Sciatic nerve (tissue), 2 donors: ENCODE measurements around the gene PAX7. TPM values are rescaled to one million over a fixed set of nuclear protein-coding genes. Genes with fewer than 3 reads are reported as not detected.
"Not testable (repeated sequence)": the region's sequence is repeated elsewhere in the genome, so short reads cannot be mapped to it uniquely, and the experiment has no call there.

Experiments
- ATAC-seq: fragments of 200-7000 bp; cut with Tn5 transposase; one replicate; pipeline ENCODE4 v1.9.1; 2020; ENCODE audit warnings: mild to moderate bottlenecking, moderate library complexity
- DNase-seq: peaks from one replicate; pipeline ENCODE4 v3.0.0-alpha.2; 2020; ENCODE audit warnings: low spot score
- intact Hi-C: fragments of 100-400 bp; cut with DNase I; formaldehyde crosslinking; loops from one replicate; pipeline ENCODE4 v1.14.2; 2022
- total RNA-seq: library from RNA; stranded (reverse); fragmentation: NEBNext Ultra II Directional; extraction: Animal tissue kit (Norgen Biotek cat#: 25700); gene quantifications from one replicate; pipeline ENCODE4 v1.2.1, GENCODE V29; 2021
- donor health status: DM: no; HTN: no; CAD: no.
- donor health status: DM: no; HTN: no; CAD: no.

Gene PAX7
- total RNA-seq, 1 donor from 2014 or later = not detected

DNA sequence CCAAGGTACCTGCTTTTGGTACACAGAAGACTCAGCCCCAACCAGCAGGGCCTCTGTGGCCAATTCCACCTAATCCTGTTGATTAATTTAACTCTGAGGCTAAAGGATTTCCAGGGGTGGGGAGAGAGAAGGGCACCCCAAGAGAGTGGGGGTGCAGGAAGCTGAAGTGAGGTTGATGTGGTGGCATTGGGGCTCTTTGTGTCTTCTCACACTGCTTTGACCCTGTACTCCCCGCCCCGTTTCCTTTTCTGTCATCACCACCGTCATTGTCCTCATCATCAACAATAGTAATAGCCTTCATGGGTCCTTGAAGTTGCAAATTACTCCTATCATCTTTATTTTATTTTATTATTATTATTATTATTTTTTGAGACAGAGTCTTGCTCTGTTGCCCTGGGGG, 55.9 kb downstream of the PAX7 start:
- intact Hi-C loops = no loop called here
- no peak for ATAC-seq
- DNase-seq = no peak

DNA sequence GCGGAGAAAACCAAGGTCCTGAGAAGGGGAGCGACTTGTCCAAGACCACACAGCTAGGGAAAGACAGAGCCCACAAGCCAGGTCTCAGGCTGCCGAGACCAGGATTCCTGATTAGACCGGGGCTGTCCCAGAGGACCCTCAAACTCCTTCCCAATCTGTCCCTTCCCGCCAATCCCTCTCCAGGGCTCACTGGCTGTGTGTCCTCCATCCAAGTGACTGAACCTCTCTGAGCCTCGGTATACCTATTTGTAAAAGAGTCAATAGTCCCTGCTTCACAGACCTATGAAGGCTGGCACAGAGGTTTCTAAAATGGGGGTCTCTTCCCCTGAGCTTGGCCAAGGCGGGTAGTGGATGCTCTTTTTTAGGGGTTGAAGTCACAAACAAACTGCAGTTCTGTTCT, 56.6 kb downstream of the PAX7 start:
- no peak for DNase-seq
- ATAC-seq = no peak
- intact Hi-C loops = no loop called here

DNA sequence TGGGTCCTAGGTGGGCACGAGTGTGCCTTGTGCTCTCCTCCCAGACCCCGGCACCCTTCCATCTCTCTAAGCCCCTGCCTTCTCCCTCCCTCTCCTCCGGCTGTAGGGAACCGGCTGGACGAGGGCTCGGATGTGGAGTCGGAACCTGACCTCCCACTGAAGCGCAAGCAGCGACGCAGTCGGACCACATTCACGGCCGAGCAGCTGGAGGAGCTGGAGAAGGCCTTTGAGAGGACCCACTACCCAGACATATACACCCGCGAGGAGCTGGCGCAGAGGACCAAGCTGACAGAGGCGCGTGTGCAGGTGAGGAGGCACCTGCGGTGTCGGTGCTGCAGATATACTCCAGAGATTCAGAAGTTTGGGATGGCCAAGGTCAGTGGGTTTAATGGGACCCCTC, 61.0 kb downstream of the PAX7 start:
- DNase-seq = no peak
- intact Hi-C loops = no loop called here
- no peak for ATAC-seq

DNA sequence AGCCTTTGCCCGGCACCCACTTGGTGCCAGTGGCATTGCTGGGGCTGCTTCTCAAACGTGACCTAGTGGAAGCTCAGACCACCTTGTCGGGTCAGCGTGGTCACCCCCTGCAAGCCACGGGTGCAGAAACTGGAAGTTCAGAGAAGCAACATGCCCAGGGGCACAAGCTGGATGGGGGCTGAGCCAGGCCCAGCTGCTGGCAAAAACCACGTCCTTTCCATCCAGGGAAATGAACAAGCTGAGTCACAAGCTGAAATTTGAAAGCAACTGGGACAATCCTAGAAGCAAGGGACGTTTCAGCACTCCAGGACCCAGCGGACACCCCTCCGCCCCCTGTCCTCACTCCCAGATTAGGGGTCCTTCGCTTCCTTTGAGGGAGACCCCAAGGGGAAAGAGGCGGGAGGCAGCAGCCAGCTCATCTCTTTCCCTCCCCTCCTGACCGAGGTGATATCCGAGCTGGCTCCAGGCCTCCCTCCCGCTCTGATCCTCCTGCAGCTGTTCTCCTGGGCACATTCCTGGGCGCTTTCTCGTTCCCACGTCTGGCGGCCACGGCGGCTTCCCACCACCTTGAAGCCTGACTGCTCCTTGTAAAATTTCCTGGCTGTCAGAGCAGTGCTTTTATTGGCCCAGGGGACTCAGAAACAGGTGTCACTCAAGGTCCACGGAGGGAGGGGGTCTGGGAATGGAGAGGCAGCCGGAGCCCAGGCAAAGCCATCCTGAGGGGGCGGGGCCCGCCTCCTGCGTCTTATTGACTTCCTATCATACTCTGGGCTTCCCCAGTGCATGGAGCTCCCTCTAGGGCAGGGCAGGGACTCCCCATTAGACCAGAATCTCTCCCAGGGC, 62.8 kb downstream of the PAX7 start:
- ATAC-seq (no peak), DNase-seq (no peak)
- intact Hi-C loops = no loop called here

DNA sequence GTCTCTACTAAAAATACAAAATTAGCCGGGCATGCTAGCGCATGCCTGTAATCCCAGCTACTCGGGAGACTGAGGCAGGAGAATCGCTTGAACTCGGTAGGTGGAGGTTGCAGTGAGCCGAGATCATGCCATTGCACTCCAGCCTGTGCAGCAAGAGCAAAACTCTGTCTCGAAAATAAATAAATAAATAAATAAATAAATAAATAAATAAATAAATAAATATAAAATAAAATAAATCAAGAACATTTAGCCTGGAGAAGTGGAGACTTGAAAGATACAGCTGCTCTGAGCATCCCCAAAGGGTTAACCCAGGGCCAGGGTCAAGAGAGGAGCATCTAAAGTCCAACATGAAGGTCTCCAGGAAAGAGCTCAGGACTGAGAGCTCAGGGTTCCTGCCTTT, 63.6 kb downstream of the PAX7 start:
- intact Hi-C loops, ATAC-seq, DNase-seq: not testable (repeated sequence)

DNA sequence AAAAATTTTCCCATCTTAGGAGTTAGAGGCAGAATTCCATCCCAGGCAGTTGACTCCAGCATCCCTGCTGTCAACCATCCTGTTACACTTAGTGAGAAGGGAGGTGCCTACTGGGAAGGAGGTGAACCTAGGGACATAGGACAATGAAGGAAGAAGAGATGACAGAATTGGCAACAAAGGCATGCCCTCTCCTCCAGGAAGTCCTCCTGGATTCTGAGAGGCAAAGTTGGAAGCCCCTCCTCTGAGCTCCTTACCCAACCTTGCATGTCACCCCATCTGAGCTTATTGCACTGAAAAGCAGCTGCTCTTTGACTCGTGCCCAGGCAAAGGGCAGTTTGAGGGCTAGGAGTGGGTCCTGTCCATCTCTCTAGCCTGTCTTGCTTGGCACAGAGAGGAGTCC, 66.9 kb downstream of the PAX7 start:
- intact Hi-C loops = no loop called here
- DNase-seq (no peak), ATAC-seq (no peak)

DNA sequence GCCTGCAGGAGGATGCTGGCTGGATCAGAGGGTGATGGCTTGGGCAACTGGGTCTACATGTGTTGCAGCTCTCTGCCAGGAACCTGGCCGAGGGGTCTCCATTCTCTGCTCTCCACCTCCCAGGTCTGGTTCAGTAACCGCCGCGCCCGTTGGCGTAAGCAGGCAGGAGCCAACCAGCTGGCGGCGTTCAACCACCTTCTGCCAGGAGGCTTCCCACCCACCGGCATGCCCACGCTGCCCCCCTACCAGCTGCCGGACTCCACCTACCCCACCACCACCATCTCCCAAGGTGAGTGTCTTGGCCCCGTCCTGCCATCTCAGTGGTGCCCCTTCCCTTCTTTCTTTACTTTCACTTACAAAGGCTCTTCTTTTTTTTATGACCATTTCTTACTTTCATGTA, 69.9 kb downstream of the PAX7 start:
- DNase-seq (no peak), ATAC-seq (no peak)
- intact Hi-C loops = no loop called here

DNA sequence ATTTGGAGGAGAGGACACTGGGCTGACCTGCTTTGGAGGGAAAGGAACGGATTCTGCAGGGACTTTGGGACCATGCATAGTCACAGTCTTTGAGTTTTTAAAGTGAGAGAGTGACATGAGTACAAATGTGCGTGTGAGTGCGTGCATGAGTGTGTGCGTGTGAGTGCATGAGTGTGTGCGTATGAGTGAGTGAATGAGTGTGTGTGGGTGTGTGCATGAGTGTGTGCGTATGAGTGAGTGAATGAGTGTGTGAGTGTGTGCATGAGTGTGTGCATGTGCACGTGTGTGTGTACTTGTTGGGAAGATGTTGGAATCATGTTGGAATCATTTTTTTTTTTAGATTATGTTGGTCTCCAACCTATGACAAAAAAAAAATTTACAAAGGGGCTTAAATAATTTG, 70.5 kb downstream of the PAX7 start:
- no peak for ATAC-seq
- DNase-seq = no peak
- intact Hi-C loops = no loop called here

DNA sequence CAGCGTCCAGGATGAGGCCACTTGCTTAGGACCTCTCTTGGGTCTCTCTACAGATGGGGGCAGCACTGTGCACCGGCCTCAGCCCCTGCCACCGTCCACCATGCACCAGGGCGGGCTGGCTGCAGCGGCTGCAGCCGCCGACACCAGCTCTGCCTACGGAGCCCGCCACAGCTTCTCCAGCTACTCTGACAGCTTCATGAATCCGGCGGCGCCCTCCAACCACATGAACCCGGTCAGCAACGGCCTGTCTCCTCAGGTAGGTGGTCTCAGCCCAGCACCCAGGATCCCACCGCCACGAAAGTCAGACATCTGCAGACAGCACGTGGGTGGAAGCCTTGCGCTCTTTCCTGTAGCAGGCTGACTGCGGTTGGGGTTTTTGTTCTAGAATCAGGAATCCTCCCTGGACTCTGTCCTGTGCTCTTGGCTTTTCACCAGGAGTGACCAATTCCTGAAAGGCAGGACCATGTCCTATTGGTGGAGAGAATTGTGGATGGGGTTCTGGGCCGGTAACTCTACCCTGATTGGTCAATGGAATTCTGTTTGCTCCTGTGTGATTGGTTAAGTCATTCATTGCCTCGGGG, 72.5 kb downstream of the PAX7 start:
- intact Hi-C loops = no loop called here

DNA sequence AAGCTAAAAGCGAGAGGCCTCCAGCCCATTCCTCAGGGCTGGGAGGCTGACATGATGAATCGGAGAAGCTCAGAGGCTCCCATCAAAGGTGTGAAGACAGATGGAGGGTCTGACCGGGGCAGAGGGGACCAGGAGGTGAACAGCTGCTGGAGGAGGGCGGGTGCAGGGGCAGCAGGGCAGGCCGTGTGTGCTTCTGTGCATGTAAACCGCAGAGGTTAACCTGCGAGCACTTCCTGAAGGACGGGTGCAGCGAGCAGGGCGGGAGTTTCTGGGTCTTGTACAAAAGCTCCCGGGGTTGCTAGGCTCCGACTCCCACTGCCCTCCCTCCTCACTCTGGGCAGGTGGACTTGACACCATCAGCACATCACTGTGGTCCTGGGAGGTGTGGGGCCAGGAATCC, 75.2 kb downstream of the PAX7 start:
- no peak for DNase-seq
- intact Hi-C loops = no loop called here
- ATAC-seq = no peak

More for the DNA sequence above, 72.5 kb downstream of the PAX7 start:
- DNase-seq (no peak), ATAC-seq (no peak)

DNA sequence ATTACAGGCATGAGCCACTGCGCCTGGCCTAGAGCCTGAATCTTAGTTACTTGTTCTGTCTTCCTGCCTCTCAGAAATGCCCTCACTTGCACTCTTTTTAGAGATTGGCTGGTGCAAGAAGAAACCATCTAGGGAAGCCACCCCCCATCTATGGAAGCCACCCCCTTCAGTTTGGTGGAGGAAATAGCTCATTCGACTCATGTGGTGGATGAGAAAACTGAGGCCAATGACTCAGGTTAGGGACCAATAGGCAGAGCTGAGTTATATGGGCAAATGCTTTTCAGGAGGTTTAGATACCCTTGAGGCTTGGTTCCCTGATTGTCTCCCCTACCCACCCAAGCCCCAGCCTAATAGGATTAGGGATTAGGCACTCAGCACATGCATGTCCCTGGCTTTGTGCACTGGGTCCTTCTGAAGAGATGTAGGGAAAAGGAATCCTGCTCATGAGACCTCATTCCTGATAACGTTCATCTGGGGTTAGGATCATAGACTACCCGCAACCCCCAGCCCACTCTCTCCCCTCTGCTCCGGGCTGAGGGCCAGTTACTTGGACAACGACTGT, 77.1 kb downstream of the PAX7 start:
- DNase-seq (no peak), ATAC-seq (no peak)
- intact Hi-C loops = no loop called here

DNA sequence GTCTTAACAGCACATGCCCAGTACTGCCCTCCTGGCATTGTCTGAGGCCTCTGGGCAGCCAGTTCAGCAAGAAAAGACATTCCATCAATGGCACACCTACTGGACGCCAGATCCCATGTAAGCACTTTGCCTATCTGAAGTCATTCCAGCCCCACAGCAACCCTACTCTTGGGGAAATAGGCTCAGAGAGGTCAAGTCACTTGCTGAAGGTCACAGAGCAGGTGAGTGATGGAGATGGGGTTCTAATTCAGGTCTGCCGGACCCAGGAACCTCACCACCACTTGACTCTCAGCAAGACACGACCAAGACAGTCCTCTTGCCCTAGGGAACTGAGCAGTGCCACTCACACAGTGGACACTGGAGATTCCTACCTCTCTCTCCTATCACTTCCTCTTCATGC, 79.4 kb downstream of the PAX7 start:
- DNase-seq = no peak
- ATAC-seq = no peak
- intact Hi-C loops = no loop called here

DNA sequence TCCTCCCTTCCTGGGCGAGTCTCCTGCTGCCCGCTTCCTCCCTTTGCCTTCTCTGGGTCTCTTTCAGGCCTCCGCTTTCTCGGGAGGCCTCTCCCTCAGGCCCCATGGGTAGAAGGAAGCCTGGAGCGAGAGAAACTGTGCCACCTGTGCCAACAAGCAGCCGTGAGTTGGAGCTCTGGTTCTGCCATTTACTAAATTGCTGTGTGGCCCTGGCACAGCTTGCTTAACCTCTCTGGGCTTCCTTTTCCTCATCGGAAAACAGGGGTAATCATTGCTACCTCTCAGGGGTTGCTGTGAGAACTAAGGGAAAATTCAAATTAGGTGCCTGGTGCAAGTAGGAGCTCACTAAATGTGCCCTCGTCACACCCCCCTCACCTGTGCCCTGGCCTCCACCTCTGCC, 80.4 kb downstream of the PAX7 start:
- DNase-seq (no peak), ATAC-seq (no peak)
- intact Hi-C loops = no loop called here

DNA sequence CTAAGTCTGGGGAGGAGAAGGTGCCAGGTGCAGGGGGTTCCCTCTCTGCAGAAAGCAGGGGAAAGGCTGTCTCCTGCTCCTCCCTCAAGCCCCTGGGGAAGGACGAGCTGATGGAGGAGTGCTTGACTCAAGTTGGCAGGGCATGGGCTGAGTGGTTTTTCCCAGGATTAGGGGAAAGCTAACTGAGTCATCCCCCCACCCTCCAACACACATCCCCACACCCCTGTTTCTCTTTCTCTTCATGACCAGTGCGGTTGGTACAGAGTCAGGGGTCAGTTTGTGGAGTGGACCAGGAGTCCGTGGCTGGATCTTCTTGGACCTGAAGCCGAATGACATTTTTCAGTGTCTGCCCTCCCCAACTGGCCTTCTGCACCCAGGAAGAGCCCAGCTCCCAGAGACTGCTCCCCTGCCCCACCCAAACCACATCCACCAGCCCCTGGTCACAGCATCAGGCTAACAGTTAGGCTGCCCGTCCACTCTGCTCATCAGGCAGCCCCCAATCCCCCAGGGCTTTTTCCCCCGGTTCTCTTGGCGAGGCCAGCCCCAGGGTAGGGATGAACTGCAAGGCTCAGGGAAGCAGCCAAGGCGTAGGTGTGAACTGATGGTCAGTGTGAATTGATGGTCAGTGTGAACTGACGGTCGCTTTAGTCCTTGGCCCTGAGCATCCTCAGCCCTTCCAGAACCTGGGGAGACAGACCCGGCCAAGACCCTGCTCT, 81.0 kb downstream of the PAX7 start:
- intact Hi-C loops = no loop called here
- ATAC-seq = no peak

DNA sequence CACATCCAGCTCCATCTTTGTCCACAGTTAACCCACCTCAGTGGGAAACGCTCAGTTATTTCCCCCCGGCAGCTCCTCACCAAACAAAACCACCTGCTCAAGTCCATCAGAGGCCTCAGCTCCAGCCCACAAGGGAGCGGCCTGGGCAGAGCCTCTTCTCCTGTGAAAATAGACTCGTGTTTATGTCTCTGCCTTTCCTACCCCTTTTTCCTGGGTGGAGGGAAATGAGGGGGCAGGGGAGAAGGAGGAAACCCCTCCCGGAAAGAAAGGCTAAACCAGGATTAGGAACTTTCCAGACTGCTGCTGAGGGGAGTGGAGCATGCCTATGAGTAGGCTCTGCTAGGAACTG, 81.6 kb downstream of the PAX7 start:
- intact Hi-C loops = no loop called here
- ATAC-seq (no peak), DNase-seq (no peak)

More for the DNA sequence above, 81.0 kb downstream of the PAX7 start:
- DNase-seq = no peak

DNA sequence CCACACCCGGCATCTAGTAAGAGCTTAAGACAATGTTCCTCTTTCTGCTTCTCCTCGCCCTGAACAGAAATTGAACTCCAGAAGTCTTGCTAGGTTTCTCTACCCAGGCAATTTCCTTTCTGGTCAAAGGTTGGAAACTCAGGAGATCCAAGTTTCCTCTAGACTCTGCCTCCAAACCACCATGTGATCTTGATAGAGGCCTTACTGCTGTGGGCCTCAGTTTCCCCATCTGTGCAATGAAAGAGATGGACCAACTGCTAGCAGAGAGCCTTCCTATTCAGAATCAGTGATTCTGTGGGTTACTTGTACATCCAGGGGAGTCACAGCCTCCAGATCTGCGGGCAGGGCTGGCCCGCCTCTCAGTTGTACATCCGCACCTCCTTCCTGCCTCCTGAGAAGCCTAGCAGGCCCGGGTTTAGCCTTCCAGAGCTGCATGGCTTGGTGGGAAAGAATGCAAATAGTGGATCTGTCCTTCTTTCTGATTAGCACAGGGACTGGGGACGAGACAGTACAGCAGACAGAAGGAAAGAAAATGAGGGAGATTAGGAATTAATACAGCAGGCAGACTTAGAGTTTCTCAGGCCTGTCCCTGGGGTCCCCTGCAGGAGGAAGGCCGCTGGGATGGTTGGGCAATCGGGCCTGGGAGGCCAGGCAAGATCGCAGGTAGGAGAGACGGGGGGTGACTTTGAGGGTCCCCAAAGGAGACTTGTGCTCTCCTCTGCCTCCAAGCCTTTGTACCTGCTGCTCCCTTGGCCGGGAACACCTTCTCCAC, 83.9 kb downstream of the PAX7 start:
- ATAC-seq (no peak), DNase-seq (no peak)
- intact Hi-C loops = no loop called here

DNA sequence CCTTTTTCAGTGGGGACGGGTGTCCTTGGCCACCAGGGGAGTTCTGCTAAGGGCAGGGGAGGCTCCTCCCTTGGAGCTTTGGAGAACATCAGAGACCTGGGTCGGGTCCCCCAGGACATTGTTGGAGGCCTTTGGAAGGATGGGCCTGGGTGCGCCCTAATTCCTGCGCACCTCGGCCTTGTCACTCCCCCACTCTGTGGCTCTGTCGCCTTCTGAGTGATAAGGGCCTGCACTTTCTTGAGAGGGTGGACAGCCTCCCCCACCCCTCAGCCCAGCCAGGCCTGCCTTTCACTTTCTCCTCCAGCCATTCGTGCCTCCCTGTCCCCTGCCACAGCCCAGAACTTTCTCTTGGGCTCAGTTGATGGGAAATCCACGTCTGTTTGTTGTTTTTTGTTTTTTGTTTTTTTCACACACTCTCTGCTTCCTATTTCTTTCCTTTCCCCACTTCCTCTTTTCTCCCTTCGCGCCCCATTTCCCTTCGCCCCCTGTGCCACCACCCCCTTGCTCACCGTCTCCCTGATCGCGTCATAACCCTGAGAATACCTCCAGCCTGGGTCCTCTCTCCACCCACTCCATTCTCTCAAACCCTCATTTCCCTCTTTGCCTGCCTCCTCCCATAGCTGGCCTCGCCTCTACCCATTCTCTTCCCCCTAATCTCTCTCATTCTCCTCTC, 85.6 kb downstream of the PAX7 start:
- intact Hi-C loops = no loop called here
- DNase-seq = no peak
- ATAC-seq = no peak

DNA sequence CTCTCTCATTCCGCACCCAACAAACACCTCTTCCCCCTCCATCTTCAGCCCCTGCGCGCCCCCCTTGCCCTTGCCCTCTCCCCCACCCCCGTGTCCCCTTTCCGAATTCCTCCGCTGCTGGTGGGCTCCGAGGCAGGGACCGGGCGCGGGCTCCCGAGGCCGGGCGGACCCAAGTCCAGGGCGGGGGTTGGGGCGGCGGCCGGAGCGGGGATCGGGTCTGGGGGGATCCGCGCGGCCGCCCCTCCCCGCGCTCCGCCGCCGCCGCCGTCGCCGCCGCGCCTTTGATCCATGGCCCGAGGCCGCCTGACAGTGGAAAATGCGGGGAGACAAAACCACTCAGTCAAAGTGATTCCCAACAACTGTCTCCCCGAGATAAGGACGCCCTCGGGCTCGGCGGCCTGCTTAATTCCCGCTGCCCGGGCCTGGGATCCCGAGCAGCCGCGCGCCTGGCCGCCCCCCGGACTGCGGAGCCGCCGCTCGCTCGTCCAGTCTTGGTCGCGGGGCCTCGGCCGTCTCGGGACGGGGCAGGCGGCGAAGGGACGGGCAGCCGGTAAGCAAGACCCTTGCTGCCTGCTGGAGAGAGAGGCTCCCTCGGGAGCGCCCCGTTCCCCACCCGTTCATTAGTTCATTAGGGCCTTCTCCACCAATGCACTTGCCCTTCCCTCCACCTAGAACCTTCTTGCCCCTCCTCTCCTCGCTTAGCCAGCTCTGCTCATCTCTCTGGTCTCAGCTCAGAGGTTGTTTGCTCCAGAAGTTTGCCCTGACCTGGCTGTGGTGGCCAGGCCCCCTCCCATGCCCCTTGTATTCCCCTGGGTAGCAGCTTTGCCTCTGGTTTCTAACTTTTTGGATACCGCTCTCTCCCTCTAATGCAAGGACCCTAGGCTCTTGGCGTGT, 86.4 kb downstream of the PAX7 start:
- no peak for DNase-seq
- intact Hi-C loops = no loop called here
- no peak for ATAC-seq
